Bronchial epithelial cell (primary cell): ENCODE measurements around the gene THADA. TPM values are rescaled to one million over a fixed set of nuclear protein-coding genes. Genes with fewer than 3 reads are reported as not detected.

ENCODE experiments used
- DNase-seq: peaks from one replicate; pipeline ENCODE4 v3.0.0-alpha.2; 2010; ENCODE audit warnings: low read depth
- FAIRE-seq: peaks from 2 replicates; lab custom pipeline; 2011; peaks lifted over from hg19 to GRCh38; lab: Jason Lieb, UNC
- H3K27me3 ChIP-seq: 2 replicates; pipeline ENCODE4 v1.5.1; 2011; ENCODE audit warnings: low read length; ENCODE audit not compliant: control insufficient read depth, insufficient read depth
- H3K36me3 ChIP-seq: 2 replicates; pipeline ENCODE4 v1.5.1; 2011; ENCODE audit warnings: low read length; ENCODE audit not compliant: control insufficient read depth, insufficient read depth
- H3K4me3 ChIP-seq: 2 replicates; pipeline ENCODE4 v1.5.1; 2011; ENCODE audit warnings: mild to moderate bottlenecking, low read depth, low read length, control low read depth
- CTCF ChIP-seq: IDR thresholded peaks from 2 replicates; pipeline ENCODE4 v1.5.1; 2011; ENCODE audit warnings: mild to moderate bottlenecking, moderate library complexity, low read length, control low read depth, inconsistent platforms; ENCODE audit not compliant: insufficient read depth, severe bottlenecking
- total RNA-seq: library from RNA; depleted of rRNA; stranded (reverse); fragments of >200 nt; gene quantifications from 2 replicates; pipeline ENCODE4 v1.2.1, GENCODE V29; 2014

The THADA gene
- total RNA-seq, 1 donor from 2014 or later: 25.8 TPM

- peak; percentile 60 for FAIRE-seq
- no peak for TF ChIP-seq CTCF
- no peaks in the 10 kb centered on the region for H3K27me3 ChIP-seq
- peaks cover 1% of the 10 kb centered on the region for H3K36me3 ChIP-seq
- DNase-seq: peak; percentile 99
- no peak overlapping the region for H3K4me3 ChIP-seq
Observed at GRCh38 chr2:43293744-43294695, 301.8 kb downstream of the THADA start.

- H3K36me3 ChIP-seq: peaks cover 1% of the 10 kb centered on the region
- H3K4me3 ChIP-seq: no peak overlapping the region
- H3K27me3 ChIP-seq: no peaks in the 10 kb centered on the region
- DNase-seq (no peak), FAIRE-seq (no peak)
- no peak for TF ChIP-seq CTCF
Observed at GRCh38 chr2:43292851-43293743, 302.7 kb downstream of the THADA start.

GRCh38 chr2:43292297-43292696 lies 303.5 kb downstream of the THADA start:
- no peak for FAIRE-seq
- TF ChIP-seq CTCF: no peak

GRCh38 chr2:43289331-43289730 lies 306.5 kb downstream of the THADA start:
- TF ChIP-seq CTCF: no peak
- FAIRE-seq: no peak
- Histone ChIP-seq H3K4me3 (no peak overlapping the region), H3K36me3 (peaks cover 7% of the 10 kb centered on the region), H3K27me3 (no peaks in the 10 kb centered on the region)
- no peak for DNase-seq

More at GRCh38 chr2:43292297-43292696, 303.5 kb downstream of the THADA start:
- DNase-seq: no peak
- Histone ChIP-seq H3K36me3 (peaks cover 1% of the 10 kb centered on the region), H3K4me3 (no peak overlapping the region), H3K27me3 (no peaks in the 10 kb centered on the region)

GRCh38 chr2:43288417-43289305 lies 307.2 kb downstream of the THADA start:
- TF ChIP-seq CTCF: no peak
- Histone ChIP-seq H3K36me3 (peaks cover 9% of the 10 kb centered on the region), H3K4me3 (no peak overlapping the region), H3K27me3 (no peaks in the 10 kb centered on the region)
- FAIRE-seq: no peak
- no peak for DNase-seq
